Transverse colon (tissue), 4 donors: ENCODE results near the gene AUNIP.

Source experiments
- CTCF ChIP-seq, 5 experiments: fragments of 200-600 bp in 3 of 5; fragments of 450-650 bp in 2 of 5; sonication (generic) in 3 of 5; IDR thresholded peaks; 1 replicate in 2 of 5; 2 replicates in 3 of 5; pipeline ENCODE4 v1.5.1; 2016 to 2017; ENCODE audit warnings: antibody characterized with exemption in 5 of 5, inconsistent platforms in 3 of 5, mild to moderate bottlenecking in 2 of 5, moderate library complexity in 1 of 5
- POLR2AphosphoS5 ChIP-seq, 3 donors: sonication (generic); formaldehyde crosslinking; IDR thresholded peaks; one replicate each; pipeline ENCODE4 v1.6.1; 2016; ENCODE audit warnings: antibody characterized with exemption in 3 of 3

GRCh38 chr1:25896266-25896665 lies 37.0 kb upstream of the AUNIP start:
- TF ChIP-seq POLR2AphosphoS5 (IDR thresholded peaks at IDR 0.05) (no peak), CTCF (IDR thresholded peaks at IDR 0.05) (no peak)
